WTC11 (cell line): ENCODE measurements around the gene HOXA10. TPM values are rescaled to one million over a fixed set of nuclear protein-coding genes. Genes with fewer than 3 reads are reported as not detected.
A peak's percentile ranks its signal among the peaks of the same experiment; 100 is the strongest.

Experiments
- ATAC-seq: fragments of 200-7000 bp; cut with Tn5 transposase; 2 replicates; pipeline ENCODE4 v1.10.0; 2021; ENCODE audit warnings: mild to moderate bottlenecking, moderate library complexity
- CTCF ChIA-PET: fragments of 300-600 bp; sonication (Branson Sonifier 250); formaldehyde crosslinking; loops from one replicate; lab custom pipeline; 2021; ENCODE audit warnings: antibody characterized with exemption; lab: Charles Lee
- POLR2A ChIA-PET: fragments of 350-600 bp; sonication (Branson Sonifier 250); formaldehyde crosslinking; loops from one replicate; lab custom pipeline; 2021; ENCODE audit warnings: antibody characterized with exemption; lab: Charles Lee
- DNase-seq: peaks from one replicate; pipeline ENCODE4 v3.0.0; 2021; ENCODE audit warnings: low spot score
- H3K27ac Mint-ChIP-seq: 2 replicates; pipeline ENCODE4 v1.8.0; 2021; ENCODE audit warnings: mixed read lengths
- H3K27me3 Mint-ChIP-seq: 2 replicates; pipeline ENCODE4 v1.8.0; 2021; ENCODE audit warnings: low read depth, mild to moderate bottlenecking, moderate library complexity, mixed read lengths
- H3K36me3 Mint-ChIP-seq: 2 replicates; pipeline ENCODE4 v1.8.0; 2021; ENCODE audit warnings: mixed read lengths
- H3K4me1 Mint-ChIP-seq: 2 replicates; pipeline ENCODE4 v1.8.0; 2022; ENCODE audit warnings: mixed read lengths
- H3K4me3 Mint-ChIP-seq: 2 replicates; pipeline ENCODE4 v1.8.0; 2021; ENCODE audit warnings: mild to moderate bottlenecking, moderate library complexity, mixed read lengths
- H3K9me3 Mint-ChIP-seq: 2 replicates; pipeline ENCODE4 v1.8.0; 2021; ENCODE audit warnings: mixed read lengths
- FOXK1 ChIP-seq: sonication (generic); formaldehyde crosslinking; IDR thresholded peaks from 2 replicates; pipeline ENCODE4 v1.8.0; 2022; ENCODE audit warnings: mild to moderate bottlenecking, moderate library complexity, missing genetic modification reagents
- GABPB1 ChIP-seq: sonication (generic); formaldehyde crosslinking; IDR thresholded peaks from 2 replicates; pipeline ENCODE4 v1.8.1; 2023; ENCODE audit warnings: mild to moderate bottlenecking, missing genetic modification reagents
- NFYB ChIP-seq: sonication (generic); formaldehyde crosslinking; conservative IDR thresholded peaks from 2 replicates; pipeline ENCODE4 v1.8.0; 2022; ENCODE audit warnings: low read depth, missing genetic modification reagents
- NR2C2 ChIP-seq: sonication (generic); formaldehyde crosslinking; IDR thresholded peaks from 2 replicates; pipeline ENCODE4 v1.8.0; 2022; ENCODE audit warnings: mild to moderate bottlenecking, missing genetic modification reagents
- RELA ChIP-seq: sonication (generic); formaldehyde crosslinking; IDR thresholded peaks from 2 replicates; pipeline ENCODE4 v1.8.1; 2022; ENCODE audit warnings: missing genetic modification reagents, mild to moderate bottlenecking, borderline replicate concordance
- SMAD3 ChIP-seq: sonication (generic); formaldehyde crosslinking; IDR thresholded peaks from 2 replicates; pipeline ENCODE4 v1.8.0; 2022; ENCODE audit warnings: missing genetic modification reagents, mild to moderate bottlenecking, borderline replicate concordance
- TCF7 ChIP-seq: sonication (generic); formaldehyde crosslinking; IDR thresholded peaks from 2 replicates; pipeline ENCODE4 v1.8.0; 2022; ENCODE audit warnings: mild to moderate bottlenecking, low read depth, missing genetic modification reagents, moderate library complexity
- ZNF232 ChIP-seq: sonication (generic); formaldehyde crosslinking; IDR thresholded peaks from 2 replicates; pipeline ENCODE4 v1.8.0; 2022; ENCODE audit warnings: mild to moderate bottlenecking, missing genetic modification reagents
- ZNF317 ChIP-seq: sonication (generic); formaldehyde crosslinking; IDR thresholded peaks from 2 replicates; pipeline ENCODE4 v1.8.1; 2023; ENCODE audit warnings: low read depth, mild to moderate bottlenecking, moderate library complexity, missing genetic modification reagents, borderline replicate concordance
- total RNA-seq: library from RNA; stranded (reverse); gene quantifications from 3 replicates; pipeline ENCODE4 v1.2.3, GENCODE V29; 2021
- TF ChIP-seq, protein P1 (sequence below): sonication (generic); formaldehyde crosslinking; IDR thresholded peaks from 2 replicates; pipeline ENCODE4 v1.8.1; 2022; ENCODE audit warnings: mild to moderate bottlenecking, moderate library complexity, missing genetic modification reagents
- TF ChIP-seq, protein P2 (sequence below): sonication (generic); formaldehyde crosslinking; IDR thresholded peaks from 2 replicates; pipeline ENCODE4 v1.8.1; 2022; ENCODE audit warnings: low read depth, mild to moderate bottlenecking, moderate library complexity, missing genetic modification reagents, borderline replicate concordance
- TF ChIP-seq, protein P3 (sequence below): sonication (generic); formaldehyde crosslinking; IDR thresholded peaks from 2 replicates; pipeline ENCODE4 v1.8.0; 2023; ENCODE audit warnings: mild to moderate bottlenecking, missing genetic modification reagents
- TF ChIP-seq, protein P4 (sequence below): sonication (generic); formaldehyde crosslinking; IDR thresholded peaks from 2 replicates; pipeline ENCODE4 v1.8.1; 2023; ENCODE audit warnings: mild to moderate bottlenecking, missing genetic modification reagents, moderate library complexity
- TF ChIP-seq, protein P5 (sequence below): fragments of 250-450 bp; sonication (Bioruptor Pico); IDR thresholded peaks from 2 replicates; pipeline ENCODE4 v1.9.0; 2021; ENCODE audit warnings: mild to moderate bottlenecking, borderline replicate concordance

The HOXA10 gene
- total RNA-seq, 1 experiment from 2014 or later: 0.07 TPM

DNA sequence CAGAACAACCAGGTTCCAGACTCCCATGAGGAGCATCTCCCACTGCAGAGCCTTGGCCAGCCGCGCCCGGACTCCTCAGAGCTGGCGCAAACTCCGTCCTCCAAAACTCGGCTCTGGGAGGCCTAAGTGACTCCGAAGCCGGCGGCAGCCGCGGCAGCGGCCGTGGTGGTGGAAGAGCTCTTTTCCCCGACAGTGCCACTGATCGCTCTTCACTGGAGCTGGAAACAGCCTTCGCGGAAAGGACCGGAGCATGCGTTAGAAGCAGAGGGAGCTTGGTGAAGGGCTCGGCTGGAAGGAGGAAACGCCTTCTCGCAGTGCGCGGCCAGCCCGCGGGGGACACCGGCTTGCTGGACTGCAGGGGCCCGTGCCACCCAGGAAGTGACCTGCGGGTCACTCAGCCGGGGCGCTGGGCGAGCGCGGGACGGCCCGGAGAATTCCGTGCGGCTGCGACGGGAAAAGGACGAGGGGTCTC lies 30.8 kb upstream of the HOXA10 start:
- ChIA-PET POLR2A (interaction anchor here (0.8 kb wide), 1 partner anchor 29 kb away, joined by 3 read pairs; no protein-coding TSS in a partner anchor), CTCF (interaction anchor here (0.7 to 2.4 kb wide), 7 partner anchors 9 to 401 kb away, joined by 3 to 12 read pairs (median 3); no protein-coding TSS in a partner anchor)
- Mint-ChIP-seq H3K4me3 (peak overlapping the region; percentile 42), H3K4me1 (peaks cover 31% of the 10 kb centered on the region), H3K27ac (no peak overlapping the region), H3K36me3 (no peaks in the 10 kb centered on the region), H3K9me3 (no peaks in the 10 kb centered on the region), H3K27me3 (peaks cover 99% of the 10 kb centered on the region)
- TF ChIP-seq, protein P1, sequence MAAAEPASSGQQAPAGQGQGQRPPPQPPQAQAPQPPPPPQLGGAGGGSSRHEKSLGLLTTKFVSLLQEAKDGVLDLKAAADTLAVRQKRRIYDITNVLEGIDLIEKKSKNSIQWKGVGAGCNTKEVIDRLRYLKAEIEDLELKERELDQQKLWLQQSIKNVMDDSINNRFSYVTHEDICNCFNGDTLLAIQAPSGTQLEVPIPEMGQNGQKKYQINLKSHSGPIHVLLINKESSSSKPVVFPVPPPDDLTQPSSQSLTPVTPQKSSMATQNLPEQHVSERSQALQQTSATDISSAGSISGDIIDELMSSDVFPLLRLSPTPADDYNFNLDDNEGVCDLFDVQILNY (CRISPR knock-in tag): 0 out of 2 replicates have a peak, but pooled peaks have one; percentile 15
- no peak for TF ChIP-seq ZNF232
- no peak for TF ChIP-seq GABPB1 (CRISPR knock-in tag)
- TF ChIP-seq ZNF317 (CRISPR knock-in tag): 0 out of 2 replicates have a peak, but pooled peaks have one; percentile 22
- TF ChIP-seq, protein P2, sequence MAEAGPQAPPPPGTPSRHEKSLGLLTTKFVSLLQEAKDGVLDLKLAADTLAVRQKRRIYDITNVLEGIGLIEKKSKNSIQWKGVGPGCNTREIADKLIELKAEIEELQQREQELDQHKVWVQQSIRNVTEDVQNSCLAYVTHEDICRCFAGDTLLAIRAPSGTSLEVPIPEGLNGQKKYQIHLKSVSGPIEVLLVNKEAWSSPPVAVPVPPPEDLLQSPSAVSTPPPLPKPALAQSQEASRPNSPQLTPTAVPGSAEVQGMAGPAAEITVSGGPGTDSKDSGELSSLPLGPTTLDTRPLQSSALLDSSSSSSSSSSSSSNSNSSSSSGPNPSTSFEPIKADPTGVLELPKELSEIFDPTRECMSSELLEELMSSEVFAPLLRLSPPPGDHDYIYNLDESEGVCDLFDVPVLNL (CRISPR knock-in tag): no peak
- ATAC-seq (peak; percentile 4), DNase-seq (no peak)

DNA sequence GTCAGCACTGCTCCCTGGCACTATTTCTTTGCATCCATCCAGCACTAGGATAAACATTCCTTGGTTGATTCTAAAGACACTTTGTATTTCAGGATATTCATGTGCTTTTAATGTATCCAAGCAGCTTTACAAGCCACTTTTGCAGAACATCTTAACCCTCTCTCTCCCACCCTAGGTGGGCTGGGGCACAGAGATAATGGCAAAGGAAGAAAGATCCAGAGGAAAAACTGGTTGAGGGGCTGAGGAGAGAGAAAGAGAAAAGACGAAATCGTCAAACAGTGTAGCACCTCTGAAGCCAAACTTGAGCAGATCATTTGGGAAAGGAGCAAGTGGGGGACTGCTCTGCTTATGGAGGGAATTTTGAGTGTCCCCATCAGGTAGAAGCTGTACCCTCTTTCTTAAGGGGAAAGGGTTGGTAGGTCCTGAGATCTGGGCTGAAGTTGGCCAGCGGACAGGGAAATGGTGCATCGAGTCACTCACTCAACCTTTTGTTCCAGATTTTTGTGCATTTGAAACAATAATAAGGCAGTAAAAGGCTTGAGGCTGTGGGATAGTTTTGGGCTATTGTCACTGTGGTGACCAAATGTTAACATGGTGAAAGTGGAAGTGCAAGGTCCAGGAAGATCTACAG lies 30.0 kb upstream of the HOXA10 start:
- ChIA-PET CTCF (interaction anchor here (0.7 to 2.4 kb wide), 7 partner anchors 8 to 402 kb away, joined by 3 to 12 read pairs (median 3); no protein-coding TSS in a partner anchor), POLR2A (no interaction called here)
- no peak for ATAC-seq
- no peak for DNase-seq
- TF ChIP-seq FOXK1 (CRISPR knock-in tag) (no peak), ZNF232 (no peak), NR2C2 (CRISPR knock-in tag) (no peak), RELA (CRISPR knock-in tag) (no peak), TCF7 (no peak), SMAD3 (CRISPR knock-in tag) (no peak), NFYB (no peak)
- TF ChIP-seq, protein P3, sequence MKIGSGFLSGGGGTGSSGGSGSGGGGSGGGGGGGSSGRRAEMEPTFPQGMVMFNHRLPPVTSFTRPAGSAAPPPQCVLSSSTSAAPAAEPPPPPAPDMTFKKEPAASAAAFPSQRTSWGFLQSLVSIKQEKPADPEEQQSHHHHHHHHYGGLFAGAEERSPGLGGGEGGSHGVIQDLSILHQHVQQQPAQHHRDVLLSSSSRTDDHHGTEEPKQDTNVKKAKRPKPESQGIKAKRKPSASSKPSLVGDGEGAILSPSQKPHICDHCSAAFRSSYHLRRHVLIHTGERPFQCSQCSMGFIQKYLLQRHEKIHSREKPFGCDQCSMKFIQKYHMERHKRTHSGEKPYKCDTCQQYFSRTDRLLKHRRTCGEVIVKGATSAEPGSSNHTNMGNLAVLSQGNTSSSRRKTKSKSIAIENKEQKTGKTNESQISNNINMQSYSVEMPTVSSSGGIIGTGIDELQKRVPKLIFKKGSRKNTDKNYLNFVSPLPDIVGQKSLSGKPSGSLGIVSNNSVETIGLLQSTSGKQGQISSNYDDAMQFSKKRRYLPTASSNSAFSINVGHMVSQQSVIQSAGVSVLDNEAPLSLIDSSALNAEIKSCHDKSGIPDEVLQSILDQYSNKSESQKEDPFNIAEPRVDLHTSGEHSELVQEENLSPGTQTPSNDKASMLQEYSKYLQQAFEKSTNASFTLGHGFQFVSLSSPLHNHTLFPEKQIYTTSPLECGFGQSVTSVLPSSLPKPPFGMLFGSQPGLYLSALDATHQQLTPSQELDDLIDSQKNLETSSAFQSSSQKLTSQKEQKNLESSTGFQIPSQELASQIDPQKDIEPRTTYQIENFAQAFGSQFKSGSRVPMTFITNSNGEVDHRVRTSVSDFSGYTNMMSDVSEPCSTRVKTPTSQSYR (CRISPR knock-in tag): no peak
- TF ChIP-seq, protein P4, sequence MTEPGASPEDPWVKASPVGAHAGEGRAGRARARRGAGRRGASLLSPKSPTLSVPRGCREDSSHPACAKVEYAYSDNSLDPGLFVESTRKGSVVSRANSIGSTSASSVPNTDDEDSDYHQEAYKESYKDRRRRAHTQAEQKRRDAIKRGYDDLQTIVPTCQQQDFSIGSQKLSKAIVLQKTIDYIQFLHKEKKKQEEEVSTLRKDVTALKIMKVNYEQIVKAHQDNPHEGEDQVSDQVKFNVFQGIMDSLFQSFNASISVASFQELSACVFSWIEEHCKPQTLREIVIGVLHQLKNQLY: no peak
- TF ChIP-seq, protein P5, sequence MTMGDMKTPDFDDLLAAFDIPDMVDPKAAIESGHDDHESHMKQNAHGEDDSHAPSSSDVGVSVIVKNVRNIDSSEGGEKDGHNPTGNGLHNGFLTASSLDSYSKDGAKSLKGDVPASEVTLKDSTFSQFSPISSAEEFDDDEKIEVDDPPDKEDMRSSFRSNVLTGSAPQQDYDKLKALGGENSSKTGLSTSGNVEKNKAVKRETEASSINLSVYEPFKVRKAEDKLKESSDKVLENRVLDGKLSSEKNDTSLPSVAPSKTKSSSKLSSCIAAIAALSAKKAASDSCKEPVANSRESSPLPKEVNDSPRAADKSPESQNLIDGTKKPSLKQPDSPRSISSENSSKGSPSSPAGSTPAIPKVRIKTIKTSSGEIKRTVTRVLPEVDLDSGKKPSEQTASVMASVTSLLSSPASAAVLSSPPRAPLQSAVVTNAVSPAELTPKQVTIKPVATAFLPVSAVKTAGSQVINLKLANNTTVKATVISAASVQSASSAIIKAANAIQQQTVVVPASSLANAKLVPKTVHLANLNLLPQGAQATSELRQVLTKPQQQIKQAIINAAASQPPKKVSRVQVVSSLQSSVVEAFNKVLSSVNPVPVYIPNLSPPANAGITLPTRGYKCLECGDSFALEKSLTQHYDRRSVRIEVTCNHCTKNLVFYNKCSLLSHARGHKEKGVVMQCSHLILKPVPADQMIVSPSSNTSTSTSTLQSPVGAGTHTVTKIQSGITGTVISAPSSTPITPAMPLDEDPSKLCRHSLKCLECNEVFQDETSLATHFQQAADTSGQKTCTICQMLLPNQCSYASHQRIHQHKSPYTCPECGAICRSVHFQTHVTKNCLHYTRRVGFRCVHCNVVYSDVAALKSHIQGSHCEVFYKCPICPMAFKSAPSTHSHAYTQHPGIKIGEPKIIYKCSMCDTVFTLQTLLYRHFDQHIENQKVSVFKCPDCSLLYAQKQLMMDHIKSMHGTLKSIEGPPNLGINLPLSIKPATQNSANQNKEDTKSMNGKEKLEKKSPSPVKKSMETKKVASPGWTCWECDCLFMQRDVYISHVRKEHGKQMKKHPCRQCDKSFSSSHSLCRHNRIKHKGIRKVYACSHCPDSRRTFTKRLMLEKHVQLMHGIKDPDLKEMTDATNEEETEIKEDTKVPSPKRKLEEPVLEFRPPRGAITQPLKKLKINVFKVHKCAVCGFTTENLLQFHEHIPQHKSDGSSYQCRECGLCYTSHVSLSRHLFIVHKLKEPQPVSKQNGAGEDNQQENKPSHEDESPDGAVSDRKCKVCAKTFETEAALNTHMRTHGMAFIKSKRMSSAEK (CRISPR knock-in tag): no peak
- H3K4me3 Mint-ChIP-seq: no peak overlapping the region
- no peaks in the 10 kb centered on the region for H3K9me3 Mint-ChIP-seq
- H3K36me3 Mint-ChIP-seq: no peaks in the 10 kb centered on the region
- peaks cover 96% of the 10 kb centered on the region for H3K27me3 Mint-ChIP-seq
- H3K27ac Mint-ChIP-seq: no peak overlapping the region
- H3K4me1 Mint-ChIP-seq: peaks cover 32% of the 10 kb centered on the region
